DOHH2 (cell line): Measurements from ENCODE around the gene NT5DC1.

Experiments
- H3F3A ChIP-seq: fragments of 200-600 bp; sonication (generic), shearing (Covaris generic); 2 replicates; pipeline ENCODE4 v1.6.0; 2016; ENCODE audit warnings: antibody characterized with exemption, mild to moderate bottlenecking; ENCODE audit not compliant: control insufficient read depth, insufficient read depth
- H3K27ac ChIP-seq: fragments of 200-600 bp; sonication (generic); 2 replicates; pipeline ENCODE4 v1.5.1; 2014; ENCODE audit warnings: low read depth, mild to moderate bottlenecking, low read length, moderate library complexity
- H3K27me3 ChIP-seq: fragments of 200-600 bp; sonication (generic); 2 replicates; pipeline ENCODE4 v1.6.1; 2014; ENCODE audit warnings: mild to moderate bottlenecking, low read length, mixed read lengths; ENCODE audit not compliant: control insufficient read depth
- H3K36me3 ChIP-seq: fragments of 200-600 bp; sonication (generic); 2 replicates; pipeline ENCODE4 v1.6.1; 2014; ENCODE audit warnings: mild to moderate bottlenecking, low read length, moderate library complexity, mixed read lengths; ENCODE audit not compliant: control insufficient read depth
- H3K4me1 ChIP-seq: fragments of 200-600 bp; sonication (generic); 2 replicates; pipeline ENCODE4 v1.6.1; 2014; ENCODE audit warnings: mild to moderate bottlenecking, low read length, mixed read lengths; ENCODE audit not compliant: control insufficient read depth
- H3K4me2 ChIP-seq: fragments of 200-600 bp; sonication (generic); 2 replicates; pipeline ENCODE4 v1.6.0; 2014; ENCODE audit warnings: mild to moderate bottlenecking, low read length, moderate library complexity
- H3K4me3 ChIP-seq: fragments of 200-600 bp; sonication (generic); 2 replicates; pipeline ENCODE4 v1.5.1; 2014; ENCODE audit warnings: mild to moderate bottlenecking, low read length, mixed read lengths
- H3K79me2 ChIP-seq: fragments of 200-600 bp; sonication (generic); 2 replicates; pipeline ENCODE4 v1.6.1; 2014; ENCODE audit warnings: mild to moderate bottlenecking, low read length, mixed read lengths; ENCODE audit not compliant: control insufficient read depth
- H3K9me2 ChIP-seq: fragments of 200-600 bp; sonication (generic); replicated peaks from 2 replicates; pipeline ENCODE4 v1.6.1; 2014; ENCODE audit warnings: mild to moderate bottlenecking, low read length, mixed read lengths; ENCODE audit not compliant: control insufficient read depth
- H3K9me3 ChIP-seq: fragments of 200-600 bp; sonication (generic); 2 replicates; pipeline ENCODE4 v1.6.1; 2014; ENCODE audit warnings: antibody characterized with exemption, low read length, mixed read lengths; ENCODE audit not compliant: control insufficient read depth, insufficient read depth
- H4K20me1 ChIP-seq: fragments of 200-600 bp; sonication (generic); 2 replicates; pipeline ENCODE4 v1.6.0; 2014; ENCODE audit warnings: low read depth, mild to moderate bottlenecking, antibody characterized with exemption, low read length, moderate library complexity; ENCODE audit not compliant: control insufficient read depth, insufficient read depth
- EZH2phosphoT487 ChIP-seq: fragments of 200-600 bp; sonication (generic); IDR thresholded peaks from 2 replicates; pipeline ENCODE4 v1.6.1; 2017; ENCODE audit warnings: borderline replicate concordance, mild to moderate bottlenecking, antibody characterized with exemption, low read length, moderate library complexity, mixed read lengths
- TF ChIP-seq, protein P1 (sequence below): fragments of 200-600 bp; sonication (generic); IDR thresholded peaks from one replicate; pipeline ENCODE4 v1.5.1; 2014; ENCODE audit warnings: antibody characterized with exemption, mild to moderate bottlenecking, low read depth, low read length; ENCODE audit not compliant: poor library complexity, severe bottlenecking

Gene NT5DC1

DNA sequence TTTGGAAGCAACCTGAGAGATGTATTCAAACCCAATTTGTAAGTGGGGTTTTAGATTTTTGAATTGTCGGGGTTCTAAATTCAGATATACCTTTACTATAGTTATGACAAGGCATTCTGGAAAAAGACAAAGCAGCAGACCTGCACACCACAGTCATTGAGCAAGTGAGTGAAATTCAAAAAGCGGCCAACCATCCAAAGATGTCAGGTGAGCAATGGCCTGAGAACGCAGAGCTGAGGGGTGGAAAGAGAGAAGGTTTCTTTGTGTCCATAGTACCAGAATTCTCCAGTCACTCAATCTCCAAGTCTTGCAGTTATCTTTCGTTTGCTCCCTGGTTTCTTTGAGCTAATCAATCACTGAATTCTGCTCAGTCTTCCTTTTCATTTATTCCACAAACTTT is 38.2 kb upstream of the NT5DC1 start:
- Histone ChIP-seq H3K4me2 (no peak overlapping the region), H3K9me3 (no peaks in the 10 kb centered on the region), H3K36me3 (no peaks in the 10 kb centered on the region), H3K79me2 (no peaks in the 10 kb centered on the region), H3K27ac (no peak overlapping the region), H3F3A (no peaks in the 10 kb centered on the region), H4K20me1 (no peaks in the 10 kb centered on the region), H3K27me3 (peaks cover 12% of the 10 kb centered on the region), H3K4me1 (no peaks in the 10 kb centered on the region), H3K4me3 (no peak overlapping the region), H3K9me2 (no peaks in the 10 kb centered on the region)
- TF ChIP-seq, protein P1, sequence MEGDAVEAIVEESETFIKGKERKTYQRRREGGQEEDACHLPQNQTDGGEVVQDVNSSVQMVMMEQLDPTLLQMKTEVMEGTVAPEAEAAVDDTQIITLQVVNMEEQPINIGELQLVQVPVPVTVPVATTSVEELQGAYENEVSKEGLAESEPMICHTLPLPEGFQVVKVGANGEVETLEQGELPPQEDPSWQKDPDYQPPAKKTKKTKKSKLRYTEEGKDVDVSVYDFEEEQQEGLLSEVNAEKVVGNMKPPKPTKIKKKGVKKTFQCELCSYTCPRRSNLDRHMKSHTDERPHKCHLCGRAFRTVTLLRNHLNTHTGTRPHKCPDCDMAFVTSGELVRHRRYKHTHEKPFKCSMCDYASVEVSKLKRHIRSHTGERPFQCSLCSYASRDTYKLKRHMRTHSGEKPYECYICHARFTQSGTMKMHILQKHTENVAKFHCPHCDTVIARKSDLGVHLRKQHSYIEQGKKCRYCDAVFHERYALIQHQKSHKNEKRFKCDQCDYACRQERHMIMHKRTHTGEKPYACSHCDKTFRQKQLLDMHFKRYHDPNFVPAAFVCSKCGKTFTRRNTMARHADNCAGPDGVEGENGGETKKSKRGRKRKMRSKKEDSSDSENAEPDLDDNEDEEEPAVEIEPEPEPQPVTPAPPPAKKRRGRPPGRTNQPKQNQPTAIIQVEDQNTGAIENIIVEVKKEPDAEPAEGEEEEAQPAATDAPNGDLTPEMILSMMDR: no peak
- TF ChIP-seq EZH2phosphoT487: 0 out of 2 replicates have a peak, but pooled peaks have one; percentile 65

DNA sequence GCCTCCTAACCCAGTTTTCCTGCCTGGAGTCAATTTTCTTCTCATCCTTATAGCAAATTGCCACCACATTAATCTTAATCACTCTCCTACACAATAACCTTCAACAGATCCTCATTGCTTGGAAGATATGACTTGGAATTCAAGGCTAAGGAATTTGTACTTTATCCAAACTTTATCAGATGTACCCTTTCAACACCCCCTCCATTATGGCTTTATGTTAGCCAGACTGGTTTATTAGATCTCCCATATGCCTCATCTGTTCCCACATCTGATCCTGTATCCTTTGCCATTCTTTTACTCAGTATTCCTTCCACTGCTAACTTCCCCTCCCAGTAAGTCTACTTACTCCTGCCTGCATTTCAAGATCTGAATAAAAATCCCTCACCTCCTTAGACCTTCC is 36.0 kb upstream of the NT5DC1 start:
- Histone ChIP-seq H4K20me1 (no peaks in the 10 kb centered on the region), H3K4me2 (no peak overlapping the region)

DNA sequence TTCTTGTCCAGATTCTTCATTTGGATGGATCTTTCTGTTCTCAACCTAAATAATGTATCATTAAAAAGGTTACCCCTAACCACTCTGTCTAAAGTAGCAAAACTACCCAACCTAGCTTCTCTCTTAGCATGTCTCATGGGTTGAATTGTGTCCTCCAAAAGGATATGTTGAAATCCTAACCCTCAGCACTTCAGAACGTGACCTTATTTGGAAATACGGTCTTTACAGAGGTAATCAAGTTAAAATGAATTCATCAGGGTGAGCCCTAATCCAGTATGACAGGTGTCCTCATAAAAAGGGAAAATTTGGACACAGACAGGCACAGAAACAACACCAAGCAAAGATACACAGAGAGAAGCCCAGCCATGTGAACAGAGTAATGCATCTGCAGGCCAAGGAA is 33.9 kb upstream of the NT5DC1 start:
- H3K79me2 ChIP-seq: no peaks in the 10 kb centered on the region
- no peaks in the 10 kb centered on the region for H4K20me1 ChIP-seq
- no peak overlapping the region for H3K4me3 ChIP-seq
- H3K9me3 ChIP-seq: no peaks in the 10 kb centered on the region
- no peak for TF ChIP-seq EZH2phosphoT487
- TF ChIP-seq, protein P1: no peak
- no peak overlapping the region for H3K27ac ChIP-seq
- no peak overlapping the region for H3K4me2 ChIP-seq
- H3K36me3 ChIP-seq: no peaks in the 10 kb centered on the region
- no peaks in the 10 kb centered on the region for H3K4me1 ChIP-seq
- H3K9me2 ChIP-seq: no peaks in the 10 kb centered on the region
- H3K27me3 ChIP-seq: peaks cover 6% of the 10 kb centered on the region
- no peaks in the 10 kb centered on the region for H3F3A ChIP-seq

More for the DNA sequence above, 36.0 kb upstream of the NT5DC1 start:
- no peaks in the 10 kb centered on the region for H3K36me3 ChIP-seq
- no peaks in the 10 kb centered on the region for H3K79me2 ChIP-seq
- no peaks in the 10 kb centered on the region for H3K9me3 ChIP-seq
- H3K4me3 ChIP-seq: no peak overlapping the region
- H3F3A ChIP-seq: no peaks in the 10 kb centered on the region
- peaks cover 12% of the 10 kb centered on the region for H3K27me3 ChIP-seq
- H3K27ac ChIP-seq: no peak overlapping the region
- H3K4me1 ChIP-seq: no peaks in the 10 kb centered on the region
- TF ChIP-seq, protein P1: no peak
- TF ChIP-seq EZH2phosphoT487: no peak
- no peaks in the 10 kb centered on the region for H3K9me2 ChIP-seq
